ENCODE measurements around the gene PLBD2. TPM values are rescaled to one million over a fixed set of nuclear protein-coding genes. Genes with fewer than 3 reads are reported as not detected.
A peak's percentile ranks its signal among the peaks of the same experiment; 100 is the strongest.
"Not testable (repeated sequence)": the region's sequence is repeated elsewhere in the genome, so short reads cannot be mapped to it uniquely, and the experiment has no call there.

Gene PLBD2
- total and polyA plus RNA-seq, 5 donors = 33.7 to 54.3 (median 50.4) TPM

GRCh38 chr12:113334786-113335539, 23.4 kb upstream of the PLBD2 start, which contains the start of gene SLC8B1:
SLC8B1 (minus strand) TSS chr12:113335109; CDS start chr12:113332878, 2,231 bp downstream.
- WGBS = under 1% methylated on average over 62 of the region's 62 CpGs
- Histone ChIP-seq H3K27ac (ENCODE audit: low read length) (peak within 1 kb of the TSS; percentile 44), H3K9me3 (ENCODE audit: control insufficient read depth, low read length) (no peaks in the 10 kb centered on the region), H3K4me1 (ENCODE audit: control insufficient read depth, insufficient read depth, low read length) (peaks cover 4% of the 10 kb centered on the region), H3K4me3 (ENCODE audit: low read length) (peak within 1 kb of the TSS; percentile 70), H3K27me3 (ENCODE audit: control insufficient read depth, insufficient read depth) (no peaks in the 10 kb centered on the region)
- DNase-seq (peak; percentile 90 to 96 (median 96)), ATAC-seq (peak; percentile 99)
- intact Hi-C loops (cut with DNase I) = no loop called here

- intact Hi-C loops (cut with DNase I) = no loop called here
- no peaks in the 10 kb centered on the region for H3K9me3 ChIP-seq (ENCODE audit: control insufficient read depth, low read length)
- WGBS = 97% methylated on average over 5 of the region's 5 CpGs
- no peak for DNase-seq
- ATAC-seq = no peak
- no peak overlapping the region for H3K4me3 ChIP-seq (ENCODE audit: low read length)
- no peaks in the 10 kb centered on the region for H3K27me3 ChIP-seq (ENCODE audit: control insufficient read depth, insufficient read depth)
- H3K4me1 ChIP-seq (ENCODE audit: control insufficient read depth, insufficient read depth, low read length) = no peaks in the 10 kb centered on the region
- no peak overlapping the region for H3K27ac ChIP-seq (ENCODE audit: low read length)
Measured at GRCh38 chr12:113339540-113339939, 18.8 kb upstream of the PLBD2 start.

- 75% methylated on average over 3 of the region's 3 CpGs for WGBS
- intact Hi-C loops (cut with DNase I) = no loop called here
- H3K4me3 ChIP-seq (ENCODE audit: low read length) = no peak overlapping the region
Measured at GRCh38 chr12:113340061-113340460, 18.3 kb upstream of the PLBD2 start.

GRCh38 chr12:113341535-113341934, 16.9 kb upstream of the PLBD2 start:
- intact Hi-C loops (cut with DNase I) = no loop called here
- Histone ChIP-seq H3K4me3 (ENCODE audit: low read length) (no peak overlapping the region), H3K4me1 (ENCODE audit: control insufficient read depth, insufficient read depth, low read length) (no peaks in the 10 kb centered on the region), H3K27ac (ENCODE audit: low read length) (no peak overlapping the region), H3K27me3 (ENCODE audit: control insufficient read depth, insufficient read depth) (no peaks in the 10 kb centered on the region), H3K9me3 (ENCODE audit: control insufficient read depth, low read length) (no peaks in the 10 kb centered on the region)
- no peak for DNase-seq
- 85% methylated on average over 6 of the region's 6 CpGs for WGBS
- no peak for ATAC-seq

More at GRCh38 chr12:113340061-113340460, 18.3 kb upstream of the PLBD2 start:
- ATAC-seq = no peak
- Histone ChIP-seq H3K27ac (ENCODE audit: low read length) (no peak overlapping the region), H3K4me1 (ENCODE audit: control insufficient read depth, insufficient read depth, low read length) (no peaks in the 10 kb centered on the region), H3K9me3 (ENCODE audit: control insufficient read depth, low read length) (no peaks in the 10 kb centered on the region), H3K27me3 (ENCODE audit: control insufficient read depth, insufficient read depth) (no peaks in the 10 kb centered on the region)
- no peak for DNase-seq

GRCh38 chr12:113345318-113345717, 13.1 kb upstream of the PLBD2 start:
- no peaks in the 10 kb centered on the region for H3K9me3 ChIP-seq (ENCODE audit: control insufficient read depth, low read length)
- H3K4me1 ChIP-seq (ENCODE audit: control insufficient read depth, insufficient read depth, low read length) = no peaks in the 10 kb centered on the region
- no peak for ATAC-seq
- intact Hi-C loops (cut with DNase I) = no loop called here
- no peak overlapping the region for H3K27ac ChIP-seq (ENCODE audit: low read length)
- no peak overlapping the region for H3K4me3 ChIP-seq (ENCODE audit: low read length)
- H3K27me3 ChIP-seq (ENCODE audit: control insufficient read depth, insufficient read depth) = no peaks in the 10 kb centered on the region
- 93% methylated on average over 6 of the region's 6 CpGs for WGBS
- DNase-seq = no peak

- intact Hi-C loops (cut with DNase I) = no loop called here
- Histone ChIP-seq H3K4me3 (ENCODE audit: low read length) (no peak overlapping the region), H3K9me3 (ENCODE audit: control insufficient read depth, low read length) (no peaks in the 10 kb centered on the region), H3K27ac (ENCODE audit: low read length) (no peak overlapping the region), H3K27me3 (ENCODE audit: control insufficient read depth, insufficient read depth) (no peaks in the 10 kb centered on the region), H3K4me1 (ENCODE audit: control insufficient read depth, insufficient read depth, low read length) (no peaks in the 10 kb centered on the region)
- DNase-seq (no peak), ATAC-seq (no peak)
- 82% methylated on average over 5 of the region's 5 CpGs for WGBS
Measured at GRCh38 chr12:113346353-113346752, 12.0 kb upstream of the PLBD2 start.

GRCh38 chr12:113347107-113347506, 11.3 kb upstream of the PLBD2 start:
- intact Hi-C loops (cut with DNase I) = no loop called here
- H3K9me3 ChIP-seq (ENCODE audit: control insufficient read depth, low read length) = no peaks in the 10 kb centered on the region
- DNase-seq (no peak), ATAC-seq (no peak)
- no peak overlapping the region for H3K27ac ChIP-seq (ENCODE audit: low read length)
- H3K27me3 ChIP-seq (ENCODE audit: control insufficient read depth, insufficient read depth) = no peaks in the 10 kb centered on the region
- WGBS = 90% methylated on average over 3 of the region's 3 CpGs
- no peak overlapping the region for H3K4me3 ChIP-seq (ENCODE audit: low read length)
- no peaks in the 10 kb centered on the region for H3K4me1 ChIP-seq (ENCODE audit: control insufficient read depth, insufficient read depth, low read length)

- no peak overlapping the region for H3K27ac ChIP-seq (ENCODE audit: low read length)
- DNase-seq (no peak), ATAC-seq (peak in 1 of 2 donors; percentile 61)
- H3K27me3 ChIP-seq (ENCODE audit: control insufficient read depth, insufficient read depth) = no peaks in the 10 kb centered on the region
- 70% methylated on average over 2 of the region's 2 CpGs for WGBS
- no peaks in the 10 kb centered on the region for H3K4me1 ChIP-seq (ENCODE audit: control insufficient read depth, insufficient read depth, low read length)
- intact Hi-C loops (cut with DNase I) = no loop called here
- H3K4me3 ChIP-seq (ENCODE audit: low read length) = no peak overlapping the region
- H3K9me3 ChIP-seq (ENCODE audit: control insufficient read depth, low read length) = no peaks in the 10 kb centered on the region
Measured at GRCh38 chr12:113347892-113348291, 10.5 kb upstream of the PLBD2 start.

GRCh38 chr12:113348849-113349536, 9.4 kb upstream of the PLBD2 start:
- Histone ChIP-seq H3K27ac (ENCODE audit: low read length) (no peak overlapping the region), H3K27me3 (ENCODE audit: control insufficient read depth, insufficient read depth) (no peaks in the 10 kb centered on the region), H3K4me3 (ENCODE audit: low read length) (no peak overlapping the region), H3K9me3 (ENCODE audit: control insufficient read depth, low read length) (no peaks in the 10 kb centered on the region), H3K4me1 (ENCODE audit: control insufficient read depth, insufficient read depth, low read length) (no peaks in the 10 kb centered on the region)
- no peak for DNase-seq
- peak; percentile 51 to 57 for ATAC-seq
- WGBS = 48% methylated on average over 19 of the region's 19 CpGs
- intact Hi-C loops (cut with DNase I) = no loop called here

- Histone ChIP-seq H3K27ac (ENCODE audit: low read length) (no peak overlapping the region), H3K27me3 (ENCODE audit: control insufficient read depth, insufficient read depth) (no peaks in the 10 kb centered on the region), H3K9me3 (ENCODE audit: control insufficient read depth, low read length) (no peaks in the 10 kb centered on the region), H3K4me3 (ENCODE audit: low read length) (no peak overlapping the region), H3K4me1 (ENCODE audit: control insufficient read depth, insufficient read depth, low read length) (no peaks in the 10 kb centered on the region)
- intact Hi-C loops (cut with DNase I) = no loop called here
- ATAC-seq (no peak), DNase-seq (no peak)
Measured at GRCh38 chr12:113351089-113351488, 7.3 kb upstream of the PLBD2 start.

GRCh38 chr12:113354192-113354591, 4.2 kb upstream of the PLBD2 start:
- intact Hi-C loops (cut with DNase I); H3K4me1 ChIP-seq (ENCODE audit: control insufficient read depth, insufficient read depth, low read length); DNase-seq; H3K4me3 ChIP-seq (ENCODE audit: low read length); ATAC-seq; H3K9me3 ChIP-seq (ENCODE audit: control insufficient read depth, low read length); H3K27ac ChIP-seq (ENCODE audit: low read length); H3K27me3 ChIP-seq (ENCODE audit: control insufficient read depth, insufficient read depth): not testable (repeated sequence)
- WGBS = 91% methylated on average over 7 of the region's 7 CpGs

All from right cardiac atrium (tissue), 5 donors.